Measurements from ENCODE around the gene HLA-DOB.
A peak's percentile ranks its signal among the peaks of the same experiment; 100 is the strongest.

The HLA-DOB gene

GRCh38 chr6:32816746-32817204 lies at the start of gene HLA-DOB:
Gene HLA-DOB, minus strand, starts transcription at chr6:32817002. Its CDS starts 51 bp downstream, at chr6:32816951.
- DNase-seq (ENCODE audit: low spot score): peak; percentile 37

- no peak for DNase-seq (ENCODE audit: low spot score)
Observed at GRCh38 chr6:32865724-32866443, 49.1 kb upstream of the HLA-DOB start.

- no peak for DNase-seq (ENCODE audit: low spot score)
Observed at GRCh38 chr6:32862725-32863124, 45.9 kb upstream of the HLA-DOB start.

- no peak for DNase-seq (ENCODE audit: low spot score)
Observed at GRCh38 chr6:32860674-32861073, 43.9 kb upstream of the HLA-DOB start.

- no peak for DNase-seq (ENCODE audit: low spot score)
Observed at GRCh38 chr6:32858194-32858593, 41.4 kb upstream of the HLA-DOB start.

GRCh38 chr6:32857156-32857891 lies 40.5 kb upstream of the HLA-DOB start:
- DNase-seq (ENCODE audit: low spot score): no peak

GRCh38 chr6:32855467-32856174 lies 38.8 kb upstream of the HLA-DOB start:
- DNase-seq (ENCODE audit: low spot score): no peak

- peak; percentile 59 for DNase-seq (ENCODE audit: low spot score)
Observed at GRCh38 chr6:32854376-32855178, 37.8 kb upstream of the HLA-DOB start.

- peak; percentile 95 for DNase-seq (ENCODE audit: low spot score)
Observed at GRCh38 chr6:32853541-32854375, 37.0 kb upstream of the HLA-DOB start, which contains the start of the genes PSMB9 and TAP1. Gene PSMB9, plus strand, starts transcription at chr6:32854192. Its CDS starts 38 bp downstream, at chr6:32854230. Gene TAP1, minus strand, starts transcription at chr6:32853704. Its CDS starts 68 bp downstream, at chr6:32853636.

- DNase-seq (ENCODE audit: low spot score): no peak
Observed at GRCh38 chr6:32852844-32853540, 36.2 kb upstream of the HLA-DOB start.

- DNase-seq (ENCODE audit: low spot score): peak; percentile 45
Observed at GRCh38 chr6:32852018-32852843, 35.4 kb upstream of the HLA-DOB start.

- DNase-seq (ENCODE audit: low spot score): no peak
Observed at GRCh38 chr6:32851025-32851424, 34.2 kb upstream of the HLA-DOB start.

- DNase-seq (ENCODE audit: low spot score): no peak
Observed at GRCh38 chr6:32849126-32849525, 32.3 kb upstream of the HLA-DOB start.

GRCh38 chr6:32847795-32848194 lies 31.0 kb upstream of the HLA-DOB start:
- no peak for DNase-seq (ENCODE audit: low spot score)

GRCh38 chr6:32847004-32847403 lies 30.2 kb upstream of the HLA-DOB start:
- no peak for DNase-seq (ENCODE audit: low spot score)

GRCh38 chr6:32845384-32845884 lies 28.6 kb upstream of the HLA-DOB start:
- DNase-seq (ENCODE audit: low spot score): peak; percentile 69

GRCh38 chr6:32844839-32845383 lies 28.1 kb upstream of the HLA-DOB start:
- DNase-seq (ENCODE audit: low spot score): no peak

GRCh38 chr6:32843979-32844838 lies 27.4 kb upstream of the HLA-DOB start, which contains the start of gene PSMB8:
Gene PSMB8, minus strand, starts transcription at chr6:32844047. Its CDS starts 51 bp downstream, at chr6:32843996.
- peak; percentile 98 for DNase-seq (ENCODE audit: low spot score)

All from activated CD4-positive, alpha-beta T cell treated with anti-CD3 and anti-CD28 coated beads, Interleukin-2, Interleukin-4, amounts not matched to agents 100 ng/mL and 50 ng/mL, durations not matched to agents 16 hours and 8 hours (primary cell).